ENCODE results near the gene ARIH1. TPM values are rescaled to one million over a fixed set of nuclear protein-coding genes. Genes with fewer than 3 reads are reported as not detected.

Gene ARIH1
- total RNA-seq, 1 donor from 2014 or later: 171 TPM

DNA sequence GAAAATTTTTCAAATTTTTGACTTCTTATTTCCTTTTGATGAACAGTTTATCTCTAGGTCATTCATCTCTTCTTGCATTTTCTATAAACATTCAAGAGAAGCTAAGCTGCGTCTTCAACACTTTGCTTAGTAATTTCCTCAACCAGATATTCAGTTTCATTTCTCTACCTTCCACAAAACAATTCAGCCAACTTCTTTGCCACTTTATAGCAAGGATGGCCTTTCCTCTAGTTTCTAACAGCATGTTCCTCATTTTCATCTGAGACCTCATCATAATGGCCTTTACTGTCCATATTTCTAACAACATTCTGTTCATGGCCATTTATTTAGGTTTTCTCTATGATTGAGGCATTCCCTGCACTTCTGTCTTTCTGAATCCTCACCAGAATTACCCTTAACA, 90.0 kb downstream of the ARIH1 start:
- Mint-ChIP-seq H3K4me1 (ENCODE audit: low read depth) (no peaks in the 10 kb centered on the region), H3K27me3 (no peaks in the 10 kb centered on the region), H3K4me3 (ENCODE audit: low read depth) (no peak overlapping the region), H3K27ac (no peak overlapping the region), H3K36me3 (ENCODE audit: insufficient read depth) (peaks cover 21% of the 10 kb centered on the region), H3K9me3 (ENCODE audit: low read depth) (no peaks in the 10 kb centered on the region)
- TF ChIP-seq CTCF (IDR thresholded peaks at IDR 0.05; ENCODE audit: unreplicated experiment): no peak
- DNase-seq (ENCODE audit: low spot score, unreplicated experiment): no peak

- H3K4me3 Mint-ChIP-seq (ENCODE audit: low read depth): no peak overlapping the region
- H3K9me3 Mint-ChIP-seq (ENCODE audit: low read depth): no peaks in the 10 kb centered on the region
- no peak for TF ChIP-seq CTCF (IDR thresholded peaks at IDR 0.05; ENCODE audit: unreplicated experiment)
- H3K27ac Mint-ChIP-seq: no peak overlapping the region
- peaks cover 25% of the 10 kb centered on the region for H3K36me3 Mint-ChIP-seq (ENCODE audit: insufficient read depth)
- DNase-seq (ENCODE audit: low spot score, unreplicated experiment): no peak
- H3K27me3 Mint-ChIP-seq: no peaks in the 10 kb centered on the region
- no peaks in the 10 kb centered on the region for H3K4me1 Mint-ChIP-seq (ENCODE audit: low read depth)
These were observed 92.8 kb downstream of the ARIH1 start for GRCh38 chr15:72566973-72567372.

- H3K27me3 Mint-ChIP-seq: no peaks in the 10 kb centered on the region
- H3K36me3 Mint-ChIP-seq (ENCODE audit: insufficient read depth): peaks cover 17% of the 10 kb centered on the region
- H3K4me1 Mint-ChIP-seq (ENCODE audit: low read depth): no peaks in the 10 kb centered on the region
- no peak overlapping the region for H3K4me3 Mint-ChIP-seq (ENCODE audit: low read depth)
- DNase-seq (ENCODE audit: low spot score, unreplicated experiment): no peak
- no peak overlapping the region for H3K27ac Mint-ChIP-seq
- H3K9me3 Mint-ChIP-seq (ENCODE audit: low read depth): no peaks in the 10 kb centered on the region
- TF ChIP-seq CTCF (IDR thresholded peaks at IDR 0.05; ENCODE audit: unreplicated experiment): no peak
These were observed 95.9 kb downstream of the ARIH1 start for GRCh38 chr15:72570059-72570458.

- H3K4me1 Mint-ChIP-seq (ENCODE audit: low read depth): no peaks in the 10 kb centered on the region
- H3K27me3 Mint-ChIP-seq: no peaks in the 10 kb centered on the region
- TF ChIP-seq CTCF (IDR thresholded peaks at IDR 0.05; ENCODE audit: unreplicated experiment): no peak
- H3K9me3 Mint-ChIP-seq (ENCODE audit: low read depth): peaks cover 12% of the 10 kb centered on the region
- no peak for DNase-seq (ENCODE audit: low spot score, unreplicated experiment)
- no peak overlapping the region for H3K27ac Mint-ChIP-seq
- H3K4me3 Mint-ChIP-seq (ENCODE audit: low read depth): no peak overlapping the region
- peaks cover 45% of the 10 kb centered on the region for H3K36me3 Mint-ChIP-seq (ENCODE audit: insufficient read depth)
These were observed 105.7 kb downstream of the ARIH1 start for GRCh38 chr15:72579814-72580213.

DNA sequence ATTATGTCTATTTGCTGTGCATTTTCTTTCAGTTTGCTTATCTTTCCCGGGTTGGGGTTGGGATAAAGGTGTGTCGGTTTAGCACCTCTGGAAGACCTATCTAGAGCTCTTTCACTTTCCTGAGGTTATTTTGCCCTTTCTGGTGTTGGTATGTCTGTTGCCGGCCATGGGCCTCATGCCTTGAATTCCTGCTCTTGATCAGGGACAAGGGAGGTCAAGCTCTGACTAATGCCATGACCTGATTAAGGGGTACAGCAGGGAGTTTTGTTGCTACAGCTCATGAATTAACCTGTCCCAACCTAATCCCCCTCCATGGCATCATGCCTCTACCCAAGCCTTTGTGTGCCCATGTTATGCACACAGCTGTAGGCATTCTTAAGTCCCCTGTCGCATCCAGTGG, 109.9 kb downstream of the ARIH1 start:
- peaks cover 2% of the 10 kb centered on the region for H3K9me3 Mint-ChIP-seq (ENCODE audit: low read depth)
- TF ChIP-seq CTCF (IDR thresholded peaks at IDR 0.05; ENCODE audit: unreplicated experiment): no peak
- H3K27me3 Mint-ChIP-seq: no peaks in the 10 kb centered on the region
- DNase-seq (ENCODE audit: low spot score, unreplicated experiment): no peak
- no peaks in the 10 kb centered on the region for H3K4me1 Mint-ChIP-seq (ENCODE audit: low read depth)
- H3K36me3 Mint-ChIP-seq (ENCODE audit: insufficient read depth): peaks cover 28% of the 10 kb centered on the region
- H3K27ac Mint-ChIP-seq: no peak overlapping the region
- no peak overlapping the region for H3K4me3 Mint-ChIP-seq (ENCODE audit: low read depth)

Measured in progenitor cell of endocrine pancreas (in vitro differentiated cells).